SKM-1 (cell line): Measurements from ENCODE around the gene CX3CL1.
"Not testable (repeated sequence)": the region's sequence is repeated elsewhere in the genome, so short reads cannot be mapped to it uniquely, and the experiment has no call there.

Experiments used
- DNase-seq: peaks from one replicate; lab custom pipeline; 2025; ENCODE audit not compliant: unreplicated experiment; lab: John Stamatoyannopoulos, UW

CX3CL1 gene

GRCh38 chr16:57356547-57356946 is 15.7 kb upstream of the CX3CL1 start:
- no peak for DNase-seq

- peak; percentile 80 for DNase-seq
These were observed 14.8 kb upstream of the CX3CL1 start for GRCh38 chr16:57357330-57358085.

DNA sequence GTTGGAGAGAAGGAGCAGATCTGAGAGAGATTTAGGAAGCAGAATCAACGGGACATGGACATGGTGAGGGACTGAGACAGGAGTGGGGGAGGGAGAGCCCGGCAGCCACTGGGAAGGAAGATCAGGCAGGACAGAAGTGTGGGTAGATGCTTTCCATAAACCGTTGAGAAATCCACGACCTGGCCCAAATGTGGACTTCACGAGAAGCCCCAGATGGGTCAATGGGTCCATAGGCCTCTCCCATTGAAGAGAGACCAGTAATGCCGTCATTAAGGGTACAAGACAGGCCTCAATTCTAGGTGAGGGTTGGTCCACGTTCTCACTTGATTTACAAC is 14.2 kb upstream of the CX3CL1 start:
- DNase-seq, result no peak

DNA sequence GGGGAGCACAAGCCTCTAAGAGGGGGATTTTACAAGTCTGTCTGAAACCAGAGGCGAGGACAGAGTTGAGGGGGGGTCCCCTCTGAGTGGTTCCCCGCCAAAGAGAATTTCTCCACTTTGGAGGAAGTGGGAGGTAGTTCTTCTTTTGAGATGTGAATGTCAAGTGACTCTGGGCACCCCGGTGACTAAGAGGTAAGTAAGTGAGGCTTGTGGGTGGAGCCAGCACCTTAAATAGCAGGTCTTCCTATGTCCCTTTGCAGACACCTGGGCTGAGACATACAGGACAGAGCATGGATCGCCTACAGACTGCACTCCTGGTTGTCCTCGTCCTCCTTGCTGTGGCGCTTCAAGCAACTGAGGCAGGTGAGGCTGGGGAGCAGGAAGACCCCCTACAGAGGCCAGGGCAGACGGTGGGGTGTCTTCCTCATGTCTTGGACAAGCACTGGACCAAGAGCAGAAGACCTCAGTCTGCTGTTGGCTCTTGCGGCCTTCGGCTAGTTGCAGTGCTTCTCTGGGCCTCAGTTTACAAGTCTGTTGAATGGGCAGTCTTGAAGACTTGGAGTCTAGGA is 13.7 kb upstream of the CX3CL1 start, which contains the start of gene CCL22:
CCL22 (plus strand) TSS at position 257 of the 569 bp plus-strand sequence; CDS start at position 291, 34 bp downstream.
- peak; percentile 52 for DNase-seq

DNA sequence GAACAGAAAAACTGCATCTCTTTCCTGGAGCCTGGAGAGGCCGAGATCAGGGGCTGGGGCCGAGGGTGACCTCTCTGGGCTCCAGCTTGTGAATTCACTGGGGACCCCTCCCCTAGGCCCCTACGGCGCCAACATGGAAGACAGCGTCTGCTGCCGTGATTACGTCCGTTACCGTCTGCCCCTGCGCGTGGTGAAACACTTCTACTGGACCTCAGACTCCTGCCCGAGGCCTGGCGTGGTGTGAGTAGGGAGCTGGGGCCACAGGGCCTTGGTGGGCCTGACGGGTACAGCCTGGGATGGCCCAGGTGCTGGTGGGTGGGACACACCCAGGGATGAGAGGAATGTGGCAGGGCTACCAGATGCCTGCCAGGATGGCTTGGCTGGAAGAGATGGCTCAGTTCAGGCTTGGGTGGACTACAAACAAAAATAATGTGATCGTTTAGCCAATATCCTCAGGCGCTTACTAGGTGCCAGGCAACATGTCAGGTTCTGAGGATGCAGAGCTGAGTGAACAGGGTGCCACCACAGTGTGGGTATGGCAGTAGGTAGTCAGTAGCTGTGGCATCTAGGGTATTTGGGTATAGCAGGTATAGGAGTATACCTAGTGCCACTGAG is 11.9 kb upstream of the CX3CL1 start:
- DNase-seq, result no peak

DNA sequence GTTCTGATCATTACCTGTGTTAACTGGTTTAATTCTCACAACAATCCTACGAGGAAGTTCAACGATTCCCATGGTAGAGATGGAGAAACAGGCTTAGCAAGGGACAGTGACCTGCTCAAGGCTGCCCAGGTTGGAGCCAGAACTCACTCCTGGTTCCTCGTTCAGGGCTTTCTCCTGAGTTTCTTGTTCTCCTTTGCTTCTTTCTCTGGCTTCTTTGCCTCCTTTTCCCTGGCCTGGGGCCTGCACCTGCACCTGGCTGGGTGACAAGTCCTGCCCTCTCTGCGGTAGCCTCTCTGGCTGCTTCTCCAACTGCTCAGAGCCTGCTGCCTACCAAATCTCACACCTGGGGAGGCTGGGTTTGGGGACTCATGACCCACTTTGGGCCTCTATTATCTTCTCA is 10.9 kb upstream of the CX3CL1 start:
- DNase-seq, result no peak

GRCh38 chr16:57364143-57364542 is 8.1 kb upstream of the CX3CL1 start:
- DNase-seq, result no peak

GRCh38 chr16:57366544-57367040 is 5.7 kb upstream of the CX3CL1 start:
- DNase-seq, result no peak

DNA sequence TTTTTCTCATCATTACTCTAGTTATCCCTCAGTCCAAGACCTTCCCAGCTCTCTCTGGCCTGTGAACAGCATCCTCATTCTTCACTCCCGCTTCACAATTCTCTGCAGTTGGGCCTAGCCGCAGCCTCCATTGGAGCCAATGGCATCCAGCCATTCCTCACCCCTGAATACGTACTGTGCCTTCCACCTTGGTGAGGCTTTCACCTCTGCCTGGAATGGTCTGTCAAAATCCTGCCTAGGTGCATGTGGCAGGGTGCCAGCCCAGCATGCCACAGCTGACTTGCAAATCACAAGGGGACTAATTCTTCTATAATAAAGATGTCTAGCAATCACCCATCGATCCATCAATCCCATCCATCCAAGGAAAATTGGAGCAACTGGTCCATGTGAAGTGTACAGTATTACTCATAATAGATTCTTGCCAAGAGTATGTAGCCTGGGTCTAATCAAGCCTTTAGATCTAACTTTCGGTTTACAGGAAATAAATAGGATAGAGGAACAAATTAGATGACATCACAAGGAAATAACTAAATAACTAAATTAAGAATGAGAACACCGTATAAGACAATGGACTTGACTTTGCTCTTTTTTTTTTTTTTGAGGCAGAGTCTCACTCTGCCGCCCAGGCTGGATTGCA is 5.1 kb upstream of the CX3CL1 start:
- no peak for DNase-seq

- DNase-seq, result no peak
These were observed 557 bp upstream of the CX3CL1 start for GRCh38 chr16:57371494-57372371.

- DNase-seq, result no peak
These were observed 1.0 kb downstream of the CX3CL1 start for GRCh38 chr16:57373117-57373947.

DNA sequence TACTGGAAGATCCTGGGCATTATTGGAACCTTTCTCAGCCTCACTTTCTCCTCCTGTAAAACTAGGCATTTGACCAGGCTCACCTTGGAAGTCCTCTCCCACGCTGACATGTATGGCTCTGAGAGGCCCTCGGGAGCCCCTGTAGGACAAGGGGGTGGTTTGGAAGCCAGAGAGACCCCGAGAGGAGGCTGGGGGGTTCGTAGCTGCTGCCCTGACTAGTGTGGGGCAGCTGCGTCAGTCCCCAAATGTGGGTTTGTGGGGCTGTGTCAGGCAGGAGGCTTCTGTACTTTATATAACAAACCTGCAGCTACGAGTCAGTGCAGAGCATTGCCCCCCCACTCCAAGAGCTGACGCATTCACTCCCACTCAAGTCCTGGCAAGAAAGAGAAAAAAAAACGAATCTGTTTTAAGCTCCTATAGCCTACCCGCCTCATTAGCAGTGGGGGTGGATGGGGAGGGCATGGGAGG is 1.8 kb downstream of the CX3CL1 start:
- DNase-seq, result no peak

GRCh38 chr16:57374925-57375465 is 2.7 kb downstream of the CX3CL1 start:
- not testable (repeated sequence) for DNase-seq

GRCh38 chr16:57376313-57376818 is 4.1 kb downstream of the CX3CL1 start:
- DNase-seq, result no peak

- DNase-seq, result no peak
These were observed 5.0 kb downstream of the CX3CL1 start for GRCh38 chr16:57377080-57377841.

- no peak for DNase-seq
These were observed 7.3 kb downstream of the CX3CL1 start for GRCh38 chr16:57379579-57379978.

GRCh38 chr16:57380671-57381462 is 8.6 kb downstream of the CX3CL1 start:
- no peak for DNase-seq
